Mucosa of stomach (tissue), 1 donor: Measurements from ENCODE around the gene SUSD2.
"Not testable (repeated sequence)": the region's sequence is repeated elsewhere in the genome, so short reads cannot be mapped to it uniquely, and the experiment has no call there.

Source experiments
- H3K27me3 ChIP-seq: one replicate; pipeline ENCODE4 v1.7.0; 2013; ENCODE audit warnings: mild to moderate bottlenecking, low read length; ENCODE audit not compliant: control insufficient read depth, insufficient read depth
- H3K36me3 ChIP-seq: one replicate; pipeline ENCODE4 v1.7.0; 2013; ENCODE audit warnings: low read length; ENCODE audit not compliant: control insufficient read depth, insufficient read depth
- H3K4me1 ChIP-seq: one replicate; pipeline ENCODE4 v1.7.0; 2013; ENCODE audit warnings: mild to moderate bottlenecking, low read length; ENCODE audit not compliant: control insufficient read depth, insufficient read depth
- H3K4me3 ChIP-seq: one replicate; pipeline ENCODE4 v1.7.0; 2013; ENCODE audit warnings: low read length
- H3K9ac ChIP-seq: one replicate; pipeline ENCODE4 v1.7.0; 2013; ENCODE audit warnings: mild to moderate bottlenecking, low read length, moderate library complexity
- H3K9me3 ChIP-seq: one replicate; pipeline ENCODE4 v1.7.0; 2013; ENCODE audit warnings: mild to moderate bottlenecking, low read length, moderate library complexity; ENCODE audit not compliant: control insufficient read depth
- donor health status: Pancreatic carcinoma.

SUSD2 gene

GRCh38 chr22:24203856-24204255, 22.6 kb downstream of the SUSD2 start:
- not testable (repeated sequence) for H3K9ac ChIP-seq, H3K9me3 ChIP-seq, H3K4me3 ChIP-seq, H3K36me3 ChIP-seq, H3K27me3 ChIP-seq
- peaks cover 14% of the 10 kb centered on the region for H3K4me1 ChIP-seq

DNA sequence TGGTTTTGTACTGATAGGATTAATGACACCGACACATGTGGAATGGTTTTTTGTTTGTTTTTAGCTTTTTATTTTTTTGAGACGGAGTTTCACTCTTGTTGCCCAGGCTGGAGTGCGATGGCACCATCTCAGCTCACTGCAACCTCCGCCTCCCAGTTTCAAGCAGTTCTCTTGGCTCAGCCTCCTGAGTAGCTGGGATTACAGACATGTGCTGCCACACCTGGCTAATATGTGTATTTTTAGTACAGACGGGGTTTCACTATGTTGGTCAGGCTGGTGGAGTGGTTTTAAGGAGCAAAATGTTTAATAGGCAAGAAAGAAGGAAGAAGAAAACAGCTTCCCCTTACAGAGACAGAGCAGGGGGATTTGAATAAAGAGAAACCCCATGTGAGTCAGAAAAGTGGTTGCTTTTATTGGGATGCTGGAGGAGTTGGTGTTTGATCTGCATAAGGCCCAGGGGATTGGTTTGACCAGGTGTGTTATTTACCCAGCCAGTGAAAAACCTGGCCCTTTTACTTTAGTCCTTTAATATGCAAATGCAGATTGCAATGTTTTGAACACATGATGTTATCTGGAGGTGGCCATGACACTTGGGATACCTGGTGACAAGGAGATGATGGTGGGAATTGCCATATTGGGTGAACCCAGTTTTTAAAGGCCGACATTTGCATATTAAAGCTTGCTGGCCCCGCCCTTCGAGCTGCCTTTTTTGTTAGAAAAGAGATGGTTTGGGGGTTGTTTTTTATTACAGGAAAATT, 24.3 kb downstream of the SUSD2 start:
- H3K9ac ChIP-seq, result no peak overlapping the region
- no peak overlapping the region for H3K4me3 ChIP-seq
- no peaks in the 10 kb centered on the region for H3K36me3 ChIP-seq
- no peaks in the 10 kb centered on the region for H3K27me3 ChIP-seq
- H3K4me1 ChIP-seq, result peaks cover 14% of the 10 kb centered on the region
- no peaks in the 10 kb centered on the region for H3K9me3 ChIP-seq

GRCh38 chr22:24206460-24207263, 25.4 kb downstream of the SUSD2 start:
- not testable (repeated sequence) for H3K9ac ChIP-seq, H3K4me3 ChIP-seq, H3K36me3 ChIP-seq, H3K27me3 ChIP-seq, H3K9me3 ChIP-seq
- H3K4me1 ChIP-seq, result peaks cover 14% of the 10 kb centered on the region

GRCh38 chr22:24207264-24208011, 26.2 kb downstream of the SUSD2 start:
- Histone ChIP-seq H3K36me3 (no peaks in the 10 kb centered on the region), H3K4me3 (no peak overlapping the region), H3K4me1 (peaks cover 14% of the 10 kb centered on the region), H3K9ac (peak overlapping the region; percentile 42), H3K27me3 (no peaks in the 10 kb centered on the region), H3K9me3 (no peaks in the 10 kb centered on the region)

DNA sequence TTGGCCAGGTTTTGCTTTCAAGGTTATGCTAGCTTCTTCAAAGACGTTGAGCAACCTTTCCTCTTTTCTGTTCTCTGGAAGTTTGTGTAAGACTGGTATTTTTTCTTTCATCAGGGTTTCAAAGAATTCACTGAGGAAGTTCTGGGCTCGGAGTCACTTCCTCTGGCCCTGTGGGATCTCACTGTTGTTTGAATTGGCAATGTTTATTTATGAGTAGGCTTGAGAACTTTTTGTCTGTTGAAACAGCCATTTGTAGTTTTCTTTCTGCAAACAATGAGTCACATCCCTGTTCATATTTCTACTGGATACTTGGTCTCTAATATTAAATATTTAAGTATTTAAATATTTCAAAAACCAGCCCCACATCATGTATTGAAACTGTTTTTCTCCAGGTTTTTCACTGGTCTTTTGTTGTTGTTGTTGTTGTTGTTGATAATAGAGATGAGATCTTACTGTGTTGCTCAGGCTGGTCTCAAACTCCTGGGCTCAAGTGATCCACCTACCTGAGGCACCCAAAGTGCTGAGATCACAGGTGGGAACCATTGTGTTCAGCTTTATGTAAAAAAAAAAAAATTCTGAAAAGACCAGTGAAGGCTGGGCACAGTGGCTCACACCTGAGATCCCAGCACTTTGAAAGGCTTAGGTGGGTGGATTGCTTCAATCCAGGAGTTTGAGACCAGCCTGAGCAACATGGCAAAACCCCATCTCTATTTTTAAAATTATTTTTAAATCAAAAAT, 26.9 kb downstream of the SUSD2 start:
- H3K27me3 ChIP-seq, result no peaks in the 10 kb centered on the region
- peaks cover 14% of the 10 kb centered on the region for H3K4me1 ChIP-seq
- H3K36me3 ChIP-seq, result no peaks in the 10 kb centered on the region
- peak overlapping the region; percentile 42 for H3K9ac ChIP-seq
- no peaks in the 10 kb centered on the region for H3K9me3 ChIP-seq
- H3K4me3 ChIP-seq, result no peak overlapping the region

DNA sequence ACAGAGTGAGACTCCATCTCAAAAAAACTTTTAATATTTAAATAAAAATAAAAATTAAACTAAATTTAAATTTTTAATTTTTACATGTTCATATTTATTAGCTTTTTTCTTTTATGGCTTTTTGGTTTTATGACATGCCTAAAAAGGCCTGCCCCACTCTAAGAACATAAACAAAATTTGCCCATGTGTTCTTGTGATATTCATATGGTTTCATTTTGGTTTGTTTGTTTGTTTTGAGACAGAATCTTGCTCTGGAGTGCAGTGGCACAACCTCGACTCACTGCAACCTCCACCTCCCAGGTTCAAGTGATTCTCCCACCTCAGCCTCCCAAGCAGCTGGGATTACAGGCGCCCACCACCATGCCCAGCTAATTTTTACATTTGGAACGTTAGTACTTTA, 27.7 kb downstream of the SUSD2 start:
- Histone ChIP-seq H3K27me3 (no peaks in the 10 kb centered on the region), H3K9ac (no peak overlapping the region), H3K9me3 (no peaks in the 10 kb centered on the region), H3K36me3 (no peaks in the 10 kb centered on the region), H3K4me3 (no peak overlapping the region), H3K4me1 (peaks cover 14% of the 10 kb centered on the region)

DNA sequence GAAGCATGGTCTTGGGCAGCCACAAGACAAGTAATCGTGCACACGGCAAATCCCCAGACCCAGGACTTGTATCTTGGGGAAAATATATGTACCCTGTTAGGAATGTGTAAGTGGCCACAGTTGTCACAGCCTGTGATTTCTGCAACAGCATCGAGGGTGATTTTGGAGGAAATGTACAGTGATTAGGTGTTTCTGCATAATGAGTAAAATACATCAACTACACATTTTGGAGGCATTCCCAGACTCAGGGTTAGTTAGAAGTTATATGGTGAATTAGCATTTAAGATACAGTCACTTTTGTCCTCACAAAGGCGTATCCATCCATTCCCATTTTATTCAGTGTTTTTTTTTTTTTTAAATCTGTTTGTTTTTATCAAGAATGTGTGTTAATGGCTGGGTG, 28.4 kb downstream of the SUSD2 start:
- no peaks in the 10 kb centered on the region for H3K27me3 ChIP-seq
- no peak overlapping the region for H3K4me3 ChIP-seq
- H3K9me3 ChIP-seq, result no peaks in the 10 kb centered on the region
- H3K36me3 ChIP-seq, result no peaks in the 10 kb centered on the region
- no peak overlapping the region for H3K9ac ChIP-seq
- H3K4me1 ChIP-seq, result peaks cover 14% of the 10 kb centered on the region

GRCh38 chr22:24210409-24210808, 29.1 kb downstream of the SUSD2 start:
- H3K27me3 ChIP-seq, H3K9me3 ChIP-seq, H3K4me3 ChIP-seq, H3K36me3 ChIP-seq, H3K9ac ChIP-seq: not testable (repeated sequence)
- H3K4me1 ChIP-seq, result peaks cover 14% of the 10 kb centered on the region

GRCh38 chr22:24211716-24212115, 30.4 kb downstream of the SUSD2 start:
- H3K4me3 ChIP-seq, H3K9ac ChIP-seq, H3K9me3 ChIP-seq, H3K36me3 ChIP-seq, H3K27me3 ChIP-seq: not testable (repeated sequence)
- peaks cover 12% of the 10 kb centered on the region for H3K4me1 ChIP-seq

DNA sequence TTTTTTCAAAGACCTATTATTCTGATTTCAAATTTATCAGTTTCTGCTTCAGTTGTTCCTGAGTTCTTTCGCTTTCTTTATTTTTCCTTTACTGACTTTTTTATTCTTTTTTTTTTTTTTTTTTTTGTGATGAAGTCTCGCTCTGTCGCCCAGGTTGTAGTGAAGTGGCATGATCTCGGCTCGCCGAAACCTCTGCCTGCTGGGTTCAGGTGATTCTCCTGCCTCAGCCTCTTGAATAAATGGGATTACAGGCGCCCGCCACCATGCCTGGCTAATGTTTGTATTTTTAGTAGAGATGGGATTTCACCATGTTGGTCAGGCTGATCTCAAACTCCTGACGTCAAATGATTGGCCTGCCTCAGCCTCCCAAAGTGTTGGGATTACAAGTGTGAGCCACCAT, 31.8 kb downstream of the SUSD2 start:
- not testable (repeated sequence) for H3K4me3 ChIP-seq, H3K9me3 ChIP-seq, H3K4me1 ChIP-seq, H3K36me3 ChIP-seq, H3K9ac ChIP-seq, H3K27me3 ChIP-seq

GRCh38 chr22:24214467-24215285, 33.4 kb downstream of the SUSD2 start:
- no peaks in the 10 kb centered on the region for H3K9me3 ChIP-seq
- no peaks in the 10 kb centered on the region for H3K27me3 ChIP-seq
- no peak overlapping the region for H3K9ac ChIP-seq
- H3K36me3 ChIP-seq, result no peaks in the 10 kb centered on the region
- H3K4me1 ChIP-seq, result no peaks in the 10 kb centered on the region
- H3K4me3 ChIP-seq, result no peak overlapping the region
